BLaER1 (cell line): ENCODE results near the gene NCDN.

ENCODE experiments used
- H3K27ac ChIP-seq: shearing (Covaris generic); formaldehyde crosslinking; 2 replicates; pipeline ENCODE4 v1.8.1; 2022
- H3K27me3 ChIP-seq: shearing (Covaris generic); formaldehyde crosslinking; 2 replicates; pipeline ENCODE4 v1.8.1; 2022
- H3K36me3 ChIP-seq: shearing (Covaris generic); formaldehyde crosslinking; 2 replicates; pipeline ENCODE4 v1.8.1; 2022
- H3K4me1 ChIP-seq: shearing (Covaris generic); formaldehyde crosslinking; 2 replicates; pipeline ENCODE4 v1.8.1; 2022
- H3K4me2 ChIP-seq: shearing (Covaris generic); formaldehyde crosslinking; 2 replicates; pipeline ENCODE4 v1.8.1; 2022
- H3K4me3 ChIP-seq: shearing (Covaris generic); formaldehyde crosslinking; 2 replicates; pipeline ENCODE4 v1.8.1; 2022
- H3K9ac ChIP-seq: shearing (Covaris generic); formaldehyde crosslinking; 2 replicates; pipeline ENCODE4 v1.8.1; 2022
- H3K9me3 ChIP-seq: shearing (Covaris generic); formaldehyde crosslinking; 2 replicates; pipeline ENCODE4 v1.8.1; 2022
- H4K20me1 ChIP-seq: shearing (Covaris generic); formaldehyde crosslinking; 2 replicates; pipeline ENCODE4 v1.8.1; 2022
- Cebpa-rat ChIP-seq: shearing (Covaris generic); IDR thresholded peaks from 2 replicates; pipeline ENCODE4 v1.8.1; 2022

The NCDN gene

GRCh38 chr1:35568975-35569395 is 11.4 kb downstream of the NCDN start:
- H3K27me3 ChIP-seq, result peaks cover 36% of the 10 kb centered on the region
- H3K9ac ChIP-seq, result no peak overlapping the region
- peaks cover 3% of the 10 kb centered on the region; the same call in 1 of the 2 replicates for H3K9me3 ChIP-seq
- H3K27ac ChIP-seq, result no peak overlapping the region
- peaks cover 25% of the 10 kb centered on the region for H3K4me1 ChIP-seq
- H3K36me3 ChIP-seq, result peaks cover 23% of the 10 kb centered on the region; the same call in 1 of the 2 replicates
- no peak overlapping the region for H3K4me2 ChIP-seq
- H3K4me3 ChIP-seq, result no peak overlapping the region
- TF ChIP-seq Cebpa-rat, result no peak
- H4K20me1 ChIP-seq, result peaks cover 14% of the 10 kb centered on the region; the same call in 1 of the 2 replicates

- peaks cover 5% of the 10 kb centered on the region; the same call in 1 of the 2 replicates for H3K9me3 ChIP-seq
- H3K4me2 ChIP-seq, result no peak overlapping the region
- H3K4me3 ChIP-seq, result no peak overlapping the region
- H3K36me3 ChIP-seq, result peaks cover 15% of the 10 kb centered on the region; the same call in 1 of the 2 replicates
- peaks cover 46% of the 10 kb centered on the region for H3K27me3 ChIP-seq
- no peak overlapping the region for H3K27ac ChIP-seq
- H3K9ac ChIP-seq, result no peak overlapping the region
- peaks cover 13% of the 10 kb centered on the region; the same call in 1 of the 2 replicates for H4K20me1 ChIP-seq
- peaks cover 27% of the 10 kb centered on the region for H3K4me1 ChIP-seq
- TF ChIP-seq Cebpa-rat, result no peak
Observed at GRCh38 chr1:35569936-35570335, 12.3 kb downstream of the NCDN start.

- H3K27ac ChIP-seq, result no peak overlapping the region
- H3K36me3 ChIP-seq, result peaks cover 11% of the 10 kb centered on the region; the same call in 1 of the 2 replicates
- 0 out of 2 replicates have a peak, but pooled peaks cover 8% of the 10 kb centered on the region for H4K20me1 ChIP-seq
- H3K9ac ChIP-seq, result no peak overlapping the region
- H3K4me2 ChIP-seq, result peak overlapping the region; percentile 56; the same call in 1 of the 2 replicates
- H3K4me1 ChIP-seq, result peaks cover 35% of the 10 kb centered on the region
- H3K4me3 ChIP-seq, result no peak overlapping the region
- peaks cover 52% of the 10 kb centered on the region for H3K27me3 ChIP-seq
- H3K9me3 ChIP-seq, result peaks cover 5% of the 10 kb centered on the region; the same call in 1 of the 2 replicates
- TF ChIP-seq Cebpa-rat, result no peak
Observed at GRCh38 chr1:35570589-35571137, 13.1 kb downstream of the NCDN start.

GRCh38 chr1:35571263-35571662 is 13.7 kb downstream of the NCDN start:
- TF ChIP-seq Cebpa-rat, result no peak
- Histone ChIP-seq H3K9me3 (peaks cover 5% of the 10 kb centered on the region; the same call in 1 of the 2 replicates), H4K20me1 (0 out of 2 replicates have a peak, but pooled peaks cover 8% of the 10 kb centered on the region), H3K36me3 (peaks cover 6% of the 10 kb centered on the region; the same call in 1 of the 2 replicates), H3K9ac (no peak overlapping the region), H3K4me2 (peak overlapping the region; percentile 56), H3K4me3 (no peak overlapping the region), H3K27me3 (peaks cover 57% of the 10 kb centered on the region), H3K4me1 (peaks cover 41% of the 10 kb centered on the region), H3K27ac (no peak overlapping the region)

- H3K36me3 ChIP-seq, result no peaks in the 10 kb centered on the region
- 0 out of 2 replicates have a peak overlapping the region, but pooled peaks have one; percentile 78 for H3K4me2 ChIP-seq
- H3K9ac ChIP-seq, result no peak overlapping the region
- H3K27ac ChIP-seq, result no peak overlapping the region
- peaks cover 51% of the 10 kb centered on the region for H3K4me1 ChIP-seq
- peaks cover 66% of the 10 kb centered on the region for H3K27me3 ChIP-seq
- TF ChIP-seq Cebpa-rat, result no peak
- 0 out of 2 replicates have a peak, but pooled peaks cover 8% of the 10 kb centered on the region for H4K20me1 ChIP-seq
- peaks cover 5% of the 10 kb centered on the region; the same call in 1 of the 2 replicates for H3K9me3 ChIP-seq
- H3K4me3 ChIP-seq, result no peak overlapping the region
Observed at GRCh38 chr1:35572296-35572695, 14.7 kb downstream of the NCDN start.

- peak within 1 kb of the TSS; percentile 48 for H3K4me3 ChIP-seq
- TF ChIP-seq Cebpa-rat, result no peak
- 0 out of 2 replicates have a peak, but pooled peaks cover 8% of the 10 kb centered on the region for H4K20me1 ChIP-seq
- H3K4me1 ChIP-seq, result peaks cover 63% of the 10 kb centered on the region
- peaks cover 66% of the 10 kb centered on the region for H3K27me3 ChIP-seq
- H3K9ac ChIP-seq, result no peak within 1 kb of the TSS
- H3K9me3 ChIP-seq, result peaks cover 5% of the 10 kb centered on the region; the same call in 1 of the 2 replicates
- no peaks in the 10 kb centered on the region for H3K36me3 ChIP-seq
- H3K27ac ChIP-seq, result no peak within 1 kb of the TSS
- peak within 1 kb of the TSS; percentile 78 for H3K4me2 ChIP-seq
Observed at GRCh38 chr1:35573198-35574124, 15.9 kb downstream of the NCDN start, which contains the start of gene TFAP2E. TSS of gene TFAP2E (plus strand) at chr1:35573314. CDS start at chr1:35573578, 264 bp downstream.

- no peak overlapping the region for H3K4me3 ChIP-seq
- peaks cover 66% of the 10 kb centered on the region for H3K27me3 ChIP-seq
- peaks cover 67% of the 10 kb centered on the region for H3K4me1 ChIP-seq
- H4K20me1 ChIP-seq, result 0 out of 2 replicates have a peak, but pooled peaks cover 8% of the 10 kb centered on the region
- peaks cover 5% of the 10 kb centered on the region; the same call in 1 of the 2 replicates for H3K9me3 ChIP-seq
- TF ChIP-seq Cebpa-rat, result no peak
- no peaks in the 10 kb centered on the region for H3K36me3 ChIP-seq
- no peak overlapping the region for H3K9ac ChIP-seq
- H3K4me2 ChIP-seq, result 0 out of 2 replicates have a peak overlapping the region, but pooled peaks have one; percentile 78
- H3K27ac ChIP-seq, result no peak overlapping the region
Observed at GRCh38 chr1:35574125-35574654, 16.6 kb downstream of the NCDN start.

- Histone ChIP-seq H3K27me3 (peaks cover 66% of the 10 kb centered on the region), H3K4me2 (peak overlapping the region; percentile 100), H3K4me3 (no peak overlapping the region)
Observed at GRCh38 chr1:35574655-35575415, 17.2 kb downstream of the NCDN start.

More at GRCh38 chr1:35574655-35575415, 17.2 kb downstream of the NCDN start:
- Histone ChIP-seq H3K9me3 (peaks cover 5% of the 10 kb centered on the region; the same call in 1 of the 2 replicates), H3K4me1 (peaks cover 72% of the 10 kb centered on the region), H3K36me3 (no peaks in the 10 kb centered on the region), H3K27ac (no peak overlapping the region), H4K20me1 (0 out of 2 replicates have a peak, but pooled peaks cover 8% of the 10 kb centered on the region), H3K9ac (no peak overlapping the region)
- no peak for TF ChIP-seq Cebpa-rat
